Fibroblast of lung (primary cell): ENCODE measurements around the gene STX11. TPM values are rescaled to one million over a fixed set of nuclear protein-coding genes. Genes with fewer than 3 reads are reported as not detected.
A peak's percentile ranks its signal among the peaks of the same experiment; 100 is the strongest.

ENCODE experiments used
- DNase-seq, 2 donors: peaks; one replicate each; pipeline versions ENCODE4 v3.0.0 to v3.0.0-alpha.2; 2010; ENCODE audit warnings: low read depth in 2 of 2
- H2AFZ ChIP-seq: 2 replicates; pipeline ENCODE4 v1.5.1; 2012; ENCODE audit warnings: low read length, control low read depth, inconsistent platforms
- H3K27ac ChIP-seq: 2 replicates; pipeline ENCODE4 v1.5.1; 2011; ENCODE audit warnings: low read length, control low read depth; ENCODE audit not compliant: insufficient read depth
- H3K27me3 ChIP-seq: 2 replicates; pipeline ENCODE4 v1.5.1; 2011; ENCODE audit warnings: mild to moderate bottlenecking, low read length; ENCODE audit not compliant: control insufficient read depth, insufficient read depth
- H3K36me3 ChIP-seq: 2 replicates; pipeline ENCODE4 v1.5.1; 2011; ENCODE audit warnings: low read length; ENCODE audit not compliant: control insufficient read depth, insufficient read depth
- H3K4me1 ChIP-seq: 2 replicates; pipeline ENCODE4 v1.5.1; 2011; ENCODE audit warnings: low read length; ENCODE audit not compliant: control insufficient read depth, insufficient read depth; ENCODE audit errors: extremely low read depth
- H3K4me2 ChIP-seq: 2 replicates; pipeline ENCODE4 v1.5.1; 2011; ENCODE audit warnings: low read length, control low read depth; ENCODE audit not compliant: insufficient read depth; ENCODE audit errors: extremely low read depth
- H3K4me3 ChIP-seq, 4 experiments: fragments of 200-600 bp in 1 of 4; sonication (generic) in 1 of 4; replicated peaks in 1 of 4; 2 replicates each; pipeline ENCODE4 v1.5.1; 2011 to 2016; ENCODE audit warnings: low read length in 4 of 4, low read depth in 3 of 4, mild to moderate bottlenecking in 3 of 4, control low read depth in 2 of 4, inconsistent platforms in 1 of 4, mixed read lengths in 1 of 4; ENCODE audit not compliant: insufficient read depth in 1 of 4; ENCODE audit errors: control extremely low read depth in 1 of 4
- H3K79me2 ChIP-seq: 2 replicates; pipeline ENCODE4 v1.5.1; 2012; ENCODE audit warnings: mild to moderate bottlenecking, low read length, inconsistent platforms; ENCODE audit not compliant: control insufficient read depth, insufficient read depth
- H3K9ac ChIP-seq: 2 replicates; pipeline ENCODE4 v1.5.1; 2011; ENCODE audit warnings: mild to moderate bottlenecking, low read length, control low read depth; ENCODE audit not compliant: insufficient read depth
- H3K9me3 ChIP-seq: 2 replicates; pipeline ENCODE4 v1.5.1; 2012; ENCODE audit warnings: low read depth, low read length; ENCODE audit not compliant: control insufficient read depth, insufficient read depth
- H4K20me1 ChIP-seq: 2 replicates; pipeline ENCODE4 v1.5.1; 2011; ENCODE audit warnings: low read length; ENCODE audit not compliant: control insufficient read depth, insufficient read depth; ENCODE audit errors: extremely low read depth
- EZH2 ChIP-seq: IDR thresholded peaks from 2 replicates; pipeline ENCODE4 v1.5.1; 2012; ENCODE audit warnings: low read length, control low read depth, mild to moderate bottlenecking; ENCODE audit errors: missing control alignments
- polyA plus RNA-seq, 2 donors: library from polyadenylated mRNA; depleted of rRNA in 1 of 2; stranded (reverse) in 1 of 2; unstranded in 1 of 2; fragments of >200 nt; gene quantifications; 2 replicates each; pipeline ENCODE4 v1.2.1, GENCODE V29; 2011 to 2012; ENCODE audit warnings: missing spikeins in 1 of 2
- total RNA-seq: library from RNA; depleted of rRNA; stranded (reverse); fragments of >200 nt; gene quantifications from 2 replicates; pipeline ENCODE4 v1.2.1, GENCODE V29; 2014
- TF ChIP-seq, protein P1 (sequence below), 2 donors: IDR thresholded peaks in 1 of 2; conservative IDR thresholded peaks in 1 of 2; 1 replicate in 1 of 2; 2 replicates in 1 of 2; pipeline ENCODE4 v1.5.1; 2011 to 2012; ENCODE audit warnings: low read length in 2 of 2, control low read depth in 1 of 2, inconsistent platforms in 1 of 2, low read depth in 1 of 2, mild to moderate bottlenecking in 1 of 2

Gene STX11
- total and polyA plus RNA-seq, 2 donors (not counting 1 experiment from before 2014, with no cell fraction given): 0.33 to 6.6 TPM

DNA sequence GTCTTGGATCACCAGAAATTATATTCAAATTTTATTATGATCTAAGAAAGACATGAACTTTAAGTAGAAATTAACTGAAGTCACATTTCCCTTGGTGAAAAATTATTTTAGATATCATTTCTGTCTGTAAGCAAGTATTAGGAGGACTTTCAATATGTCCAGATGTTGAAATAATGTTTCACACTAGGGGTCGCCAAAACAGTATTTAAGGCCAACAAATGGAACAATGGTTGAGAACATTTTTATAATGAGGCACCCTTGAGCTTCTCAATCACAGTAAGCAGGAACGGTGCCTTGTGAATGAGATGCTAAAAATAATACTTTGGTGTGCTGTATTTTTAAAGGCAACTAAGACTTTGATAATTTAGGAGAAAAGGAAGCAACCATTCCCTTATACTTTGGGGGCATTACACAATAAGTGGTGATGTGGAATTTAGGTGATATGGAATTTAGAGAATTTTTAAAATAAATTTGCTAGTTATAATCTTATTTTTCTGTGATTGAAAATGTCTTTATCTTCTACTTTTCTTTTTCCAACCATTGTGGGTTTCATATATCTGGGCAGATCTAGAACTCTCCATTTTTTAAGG, 45.3 kb upstream of the STX11 start:
- TF ChIP-seq, protein P1, sequence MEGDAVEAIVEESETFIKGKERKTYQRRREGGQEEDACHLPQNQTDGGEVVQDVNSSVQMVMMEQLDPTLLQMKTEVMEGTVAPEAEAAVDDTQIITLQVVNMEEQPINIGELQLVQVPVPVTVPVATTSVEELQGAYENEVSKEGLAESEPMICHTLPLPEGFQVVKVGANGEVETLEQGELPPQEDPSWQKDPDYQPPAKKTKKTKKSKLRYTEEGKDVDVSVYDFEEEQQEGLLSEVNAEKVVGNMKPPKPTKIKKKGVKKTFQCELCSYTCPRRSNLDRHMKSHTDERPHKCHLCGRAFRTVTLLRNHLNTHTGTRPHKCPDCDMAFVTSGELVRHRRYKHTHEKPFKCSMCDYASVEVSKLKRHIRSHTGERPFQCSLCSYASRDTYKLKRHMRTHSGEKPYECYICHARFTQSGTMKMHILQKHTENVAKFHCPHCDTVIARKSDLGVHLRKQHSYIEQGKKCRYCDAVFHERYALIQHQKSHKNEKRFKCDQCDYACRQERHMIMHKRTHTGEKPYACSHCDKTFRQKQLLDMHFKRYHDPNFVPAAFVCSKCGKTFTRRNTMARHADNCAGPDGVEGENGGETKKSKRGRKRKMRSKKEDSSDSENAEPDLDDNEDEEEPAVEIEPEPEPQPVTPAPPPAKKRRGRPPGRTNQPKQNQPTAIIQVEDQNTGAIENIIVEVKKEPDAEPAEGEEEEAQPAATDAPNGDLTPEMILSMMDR (conservative IDR thresholded peaks at IDR 0.05 in 1 of 2, IDR thresholded peaks at IDR 0.05 in 1 of 2; ENCODE audit: low read depth in 1 of 2, low read length in 2 of 2): peak; percentile 48 to 60
- TF ChIP-seq EZH2: no peak
- no peaks in the 10 kb centered on the region for H4K20me1 ChIP-seq
- no peaks in the 10 kb centered on the region for H3K9me3 ChIP-seq

DNA sequence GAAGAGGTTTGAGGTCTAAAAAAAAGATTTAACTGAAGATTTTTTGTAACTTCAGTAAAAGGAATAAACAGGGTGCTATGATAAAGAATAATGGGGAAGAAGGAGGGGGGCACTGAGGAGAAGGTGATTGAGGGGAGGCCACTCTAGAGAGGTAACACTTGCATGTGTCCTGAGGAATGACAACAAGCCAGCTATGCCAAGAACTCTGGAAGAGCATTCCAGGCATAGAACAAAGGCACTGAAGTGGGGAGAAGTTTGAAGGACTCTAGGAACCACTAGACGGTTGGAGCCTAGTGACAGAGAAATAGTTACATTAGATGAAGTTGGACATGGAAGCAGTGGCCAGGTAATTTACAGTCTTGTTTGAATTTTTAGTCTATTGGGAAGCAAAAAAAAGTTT, 44.1 kb upstream of the STX11 start:
- Histone ChIP-seq H3K79me2 (no peaks in the 10 kb centered on the region), H4K20me1 (no peaks in the 10 kb centered on the region), H3K27ac (no peak overlapping the region), H3K4me3 (no peak overlapping the region), H3K4me1 (no peaks in the 10 kb centered on the region), H3K9me3 (no peaks in the 10 kb centered on the region), H2AFZ (no peak overlapping the region), H3K9ac (no peak overlapping the region), H3K4me2 (no peak overlapping the region), H3K27me3 (no peaks in the 10 kb centered on the region), H3K36me3 (no peaks in the 10 kb centered on the region)
- peak in 1 of 2 donors; percentile 9 for DNase-seq
- TF ChIP-seq, protein P1 (conservative IDR thresholded peaks at IDR 0.05 in 1 of 2, IDR thresholded peaks at IDR 0.05 in 1 of 2; ENCODE audit: low read depth in 1 of 2, low read length in 2 of 2): no peak
- no peak for TF ChIP-seq EZH2

More for the DNA sequence above, 45.3 kb upstream of the STX11 start:
- H3K79me2 ChIP-seq: no peaks in the 10 kb centered on the region
- peak; percentile 64 to 87 for DNase-seq
- no peaks in the 10 kb centered on the region for H3K4me1 ChIP-seq
- H2AFZ ChIP-seq: no peak overlapping the region
- no peak overlapping the region for H3K9ac ChIP-seq
- H3K36me3 ChIP-seq: no peaks in the 10 kb centered on the region
- no peak overlapping the region for H3K4me2 ChIP-seq
- H3K27ac ChIP-seq: no peak overlapping the region
- H3K27me3 ChIP-seq: no peaks in the 10 kb centered on the region
- no peak overlapping the region for H3K4me3 ChIP-seq

DNA sequence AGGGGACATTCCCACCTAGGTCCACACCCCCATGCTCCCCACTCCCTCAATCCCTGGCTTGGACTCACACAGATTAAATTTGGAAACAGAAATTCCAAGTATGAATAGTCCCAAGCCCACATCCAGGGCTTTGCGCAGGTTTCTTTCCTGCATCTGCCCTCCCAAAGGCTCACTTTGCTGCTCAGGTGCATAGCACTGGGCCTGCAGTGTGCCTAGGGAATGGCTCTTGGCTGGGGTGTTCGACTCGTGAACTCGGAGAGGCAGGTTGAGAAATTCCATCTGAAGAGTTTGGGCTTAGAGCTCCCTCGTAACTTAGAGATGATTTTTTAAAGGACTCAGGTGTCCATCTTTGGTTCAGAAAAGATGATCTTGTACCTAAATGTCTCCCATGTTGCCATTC, 40.1 kb upstream of the STX11 start:
- Histone ChIP-seq H3K4me3 (no peak overlapping the region), H4K20me1 (no peaks in the 10 kb centered on the region), H3K4me2 (no peak overlapping the region), H3K4me1 (no peaks in the 10 kb centered on the region), H3K27ac (no peak overlapping the region), H3K9me3 (no peaks in the 10 kb centered on the region), H3K27me3 (no peaks in the 10 kb centered on the region), H2AFZ (no peak overlapping the region), H3K79me2 (no peaks in the 10 kb centered on the region), H3K36me3 (no peaks in the 10 kb centered on the region), H3K9ac (no peak overlapping the region)
- TF ChIP-seq, protein P1 (conservative IDR thresholded peaks at IDR 0.05 in 1 of 2, IDR thresholded peaks at IDR 0.05 in 1 of 2; ENCODE audit: low read depth in 1 of 2, low read length in 2 of 2): no peak
- no peak for TF ChIP-seq EZH2
- no peak for DNase-seq
